ENCODE data around the gene LHFPL3. TPM values are rescaled to one million over a fixed set of nuclear protein-coding genes. Genes with fewer than 3 reads are reported as not detected.

The LHFPL3 gene
- total RNA-seq, 1 experiment from 2014 or later: not detected

DNA sequence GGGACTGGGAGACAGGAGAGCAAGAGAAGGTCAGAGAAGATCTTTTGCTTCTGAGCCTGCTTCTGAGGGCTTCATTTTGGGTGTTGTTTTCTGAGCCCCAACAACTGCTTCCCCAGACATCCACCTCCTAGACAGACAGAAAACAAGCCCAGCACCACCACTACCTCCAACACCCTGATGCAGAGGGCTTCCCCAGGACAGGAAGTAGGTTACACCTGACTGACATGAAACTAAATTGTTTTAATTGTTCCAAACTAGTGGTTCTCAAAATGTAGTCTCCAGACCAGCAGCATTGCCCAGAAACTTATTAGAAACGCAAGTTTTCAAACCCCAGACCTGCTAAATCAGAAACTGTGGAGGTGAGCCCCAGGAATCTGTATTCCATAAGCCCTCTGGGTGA lies 522.0 kb downstream of the LHFPL3 start:
- RAD21 ChIA-PET (ENCODE audit: low non-redundant PET in 1 of 2, low total read pairs in 2 of 2, uncharacterized antibody in 2 of 2, unreplicated experiment in 2 of 2): no interaction called here
- BruUV-seq (replicated peaks): no TSS peak
- H3K4me1 ChIP-seq (ENCODE audit: control insufficient read depth in 1 of 2, insufficient read depth in 2 of 2, low read length in 2 of 2): no peaks in the 10 kb centered on the region
- peaks cover 47% of the 10 kb centered on the region for H3K27me3 ChIP-seq (ENCODE audit: insufficient read depth, low read length)
- POLR2A ChIA-PET: no interaction called here
- no peak overlapping the region for H3K4me3 ChIP-seq (replicated peaks in 1 of 2; ENCODE audit: low read depth in 1 of 2, low read length in 2 of 2)
- no peak overlapping the region for H3K4me2 ChIP-seq (ENCODE audit: low read length)
- no peak overlapping the region for H3K9ac ChIP-seq (ENCODE audit: low read length)
- CTCF ChIA-PET: no interaction called here
- H3K79me2 ChIP-seq (ENCODE audit: insufficient read depth, low read length): no peaks in the 10 kb centered on the region
- intact Hi-C loops (cut with micrococcal nuclease): loop anchor here (10.0 kb wide), 1 partner anchor 1276 kb away; no protein-coding TSS in a partner anchor
- no peak for TF ChIP-seq EZH2phosphoT487 (IDR thresholded peaks at IDR 0.05; ENCODE audit: borderline replicate concordance)
- no peak for TF ChIP-seq ZNF274 (IDR thresholded peaks at IDR 0.05; ENCODE audit: low read depth, low read length)
- no peak for TF ChIP-seq CEBPB (IDR thresholded peaks at IDR 0.05; ENCODE audit: low read depth)
- TF ChIP-seq TCF7L2 (IDR thresholded peaks at IDR 0.05; ENCODE audit: borderline replicate concordance, extremely low read depth, insufficient read depth, insufficient read length): no peak
- no peak for TF ChIP-seq RAD21 (IDR thresholded peaks at IDR 0.05; ENCODE audit: low read depth)
- TF ChIP-seq, protein P1, sequence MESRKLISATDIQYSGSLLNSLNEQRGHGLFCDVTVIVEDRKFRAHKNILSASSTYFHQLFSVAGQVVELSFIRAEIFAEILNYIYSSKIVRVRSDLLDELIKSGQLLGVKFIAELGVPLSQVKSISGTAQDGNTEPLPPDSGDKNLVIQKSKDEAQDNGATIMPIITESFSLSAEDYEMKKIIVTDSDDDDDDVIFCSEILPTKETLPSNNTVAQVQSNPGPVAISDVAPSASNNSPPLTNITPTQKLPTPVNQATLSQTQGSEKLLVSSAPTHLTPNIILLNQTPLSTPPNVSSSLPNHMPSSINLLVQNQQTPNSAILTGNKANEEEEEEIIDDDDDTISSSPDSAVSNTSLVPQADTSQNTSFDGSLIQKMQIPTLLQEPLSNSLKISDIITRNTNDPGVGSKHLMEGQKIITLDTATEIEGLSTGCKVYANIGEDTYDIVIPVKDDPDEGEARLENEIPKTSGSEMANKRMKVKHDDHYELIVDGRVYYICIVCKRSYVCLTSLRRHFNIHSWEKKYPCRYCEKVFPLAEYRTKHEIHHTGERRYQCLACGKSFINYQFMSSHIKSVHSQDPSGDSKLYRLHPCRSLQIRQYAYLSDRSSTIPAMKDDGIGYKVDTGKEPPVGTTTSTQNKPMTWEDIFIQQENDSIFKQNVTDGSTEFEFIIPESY (IDR thresholded peaks at IDR 0.05; ENCODE audit: extremely low read depth, insufficient replicate concordance, low read length): no peak
- no peak for TF ChIP-seq EGR1 (IDR thresholded peaks at IDR 0.05; ENCODE audit: low read depth)
- no peak for TF ChIP-seq SIN3A (IDR thresholded peaks at IDR 0.05; ENCODE audit: low read depth)
- TF ChIP-seq, protein P2, sequence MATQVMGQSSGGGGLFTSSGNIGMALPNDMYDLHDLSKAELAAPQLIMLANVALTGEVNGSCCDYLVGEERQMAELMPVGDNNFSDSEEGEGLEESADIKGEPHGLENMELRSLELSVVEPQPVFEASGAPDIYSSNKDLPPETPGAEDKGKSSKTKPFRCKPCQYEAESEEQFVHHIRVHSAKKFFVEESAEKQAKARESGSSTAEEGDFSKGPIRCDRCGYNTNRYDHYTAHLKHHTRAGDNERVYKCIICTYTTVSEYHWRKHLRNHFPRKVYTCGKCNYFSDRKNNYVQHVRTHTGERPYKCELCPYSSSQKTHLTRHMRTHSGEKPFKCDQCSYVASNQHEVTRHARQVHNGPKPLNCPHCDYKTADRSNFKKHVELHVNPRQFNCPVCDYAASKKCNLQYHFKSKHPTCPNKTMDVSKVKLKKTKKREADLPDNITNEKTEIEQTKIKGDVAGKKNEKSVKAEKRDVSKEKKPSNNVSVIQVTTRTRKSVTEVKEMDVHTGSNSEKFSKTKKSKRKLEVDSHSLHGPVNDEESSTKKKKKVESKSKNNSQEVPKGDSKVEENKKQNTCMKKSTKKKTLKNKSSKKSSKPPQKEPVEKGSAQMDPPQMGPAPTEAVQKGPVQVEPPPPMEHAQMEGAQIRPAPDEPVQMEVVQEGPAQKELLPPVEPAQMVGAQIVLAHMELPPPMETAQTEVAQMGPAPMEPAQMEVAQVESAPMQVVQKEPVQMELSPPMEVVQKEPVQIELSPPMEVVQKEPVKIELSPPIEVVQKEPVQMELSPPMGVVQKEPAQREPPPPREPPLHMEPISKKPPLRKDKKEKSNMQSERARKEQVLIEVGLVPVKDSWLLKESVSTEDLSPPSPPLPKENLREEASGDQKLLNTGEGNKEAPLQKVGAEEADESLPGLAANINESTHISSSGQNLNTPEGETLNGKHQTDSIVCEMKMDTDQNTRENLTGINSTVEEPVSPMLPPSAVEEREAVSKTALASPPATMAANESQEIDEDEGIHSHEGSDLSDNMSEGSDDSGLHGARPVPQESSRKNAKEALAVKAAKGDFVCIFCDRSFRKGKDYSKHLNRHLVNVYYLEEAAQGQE (IDR thresholded peaks at IDR 0.05; ENCODE audit: low read depth): no peak
- TF ChIP-seq, protein P3, sequence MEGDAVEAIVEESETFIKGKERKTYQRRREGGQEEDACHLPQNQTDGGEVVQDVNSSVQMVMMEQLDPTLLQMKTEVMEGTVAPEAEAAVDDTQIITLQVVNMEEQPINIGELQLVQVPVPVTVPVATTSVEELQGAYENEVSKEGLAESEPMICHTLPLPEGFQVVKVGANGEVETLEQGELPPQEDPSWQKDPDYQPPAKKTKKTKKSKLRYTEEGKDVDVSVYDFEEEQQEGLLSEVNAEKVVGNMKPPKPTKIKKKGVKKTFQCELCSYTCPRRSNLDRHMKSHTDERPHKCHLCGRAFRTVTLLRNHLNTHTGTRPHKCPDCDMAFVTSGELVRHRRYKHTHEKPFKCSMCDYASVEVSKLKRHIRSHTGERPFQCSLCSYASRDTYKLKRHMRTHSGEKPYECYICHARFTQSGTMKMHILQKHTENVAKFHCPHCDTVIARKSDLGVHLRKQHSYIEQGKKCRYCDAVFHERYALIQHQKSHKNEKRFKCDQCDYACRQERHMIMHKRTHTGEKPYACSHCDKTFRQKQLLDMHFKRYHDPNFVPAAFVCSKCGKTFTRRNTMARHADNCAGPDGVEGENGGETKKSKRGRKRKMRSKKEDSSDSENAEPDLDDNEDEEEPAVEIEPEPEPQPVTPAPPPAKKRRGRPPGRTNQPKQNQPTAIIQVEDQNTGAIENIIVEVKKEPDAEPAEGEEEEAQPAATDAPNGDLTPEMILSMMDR (IDR thresholded peaks at IDR 0.05 in 2 of 3, conservative IDR thresholded peaks at IDR 0.05 in 1 of 3; ENCODE audit: borderline replicate concordance in 1 of 3, insufficient read depth in 1 of 3, low read depth in 2 of 3, low read length in 2 of 3): no peak
- no peak for TF ChIP-seq ELF1 (IDR thresholded peaks at IDR 0.05; ENCODE audit: borderline replicate concordance, low read depth)
- TF ChIP-seq, protein P4, sequence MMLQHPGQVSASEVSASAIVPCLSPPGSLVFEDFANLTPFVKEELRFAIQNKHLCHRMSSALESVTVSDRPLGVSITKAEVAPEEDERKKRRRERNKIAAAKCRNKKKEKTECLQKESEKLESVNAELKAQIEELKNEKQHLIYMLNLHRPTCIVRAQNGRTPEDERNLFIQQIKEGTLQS (IDR thresholded peaks at IDR 0.05): no peak
- no peak for TF ChIP-seq SP1 (IDR thresholded peaks at IDR 0.05; ENCODE audit: low read depth)
- TF ChIP-seq POLR2AphosphoS5 (IDR thresholded peaks at IDR 0.05; ENCODE audit: low read depth, low read length): no peak
- no peak for TF ChIP-seq POLR2A (IDR thresholded peaks at IDR 0.05; ENCODE audit: borderline replicate concordance, extremely low read depth, insufficient read depth, insufficient read length)
- H4K20me1 ChIP-seq (ENCODE audit: insufficient read depth): no peaks in the 10 kb centered on the region
- H3K9me3 ChIP-seq (ENCODE audit: control insufficient read depth in 1 of 2, insufficient read depth in 1 of 2, low read depth in 1 of 2, low read length in 2 of 2): no peaks in the 10 kb centered on the region
- DNase-seq (ENCODE audit: low read depth, low spot score): no peak
- H3K27ac ChIP-seq (ENCODE audit: low read depth, low read length): no peak overlapping the region
- no peak for ATAC-seq
- no peak overlapping the region for H2AFZ ChIP-seq (ENCODE audit: low read depth, low read length, poor library complexity, severe bottlenecking)
- no peaks in the 10 kb centered on the region for H3K9me2 ChIP-seq (ENCODE audit: insufficient read depth)
- no peaks in the 10 kb centered on the region for H3K36me3 ChIP-seq (ENCODE audit: control insufficient read depth in 1 of 2, insufficient read depth in 2 of 2, low read length in 2 of 2)
